ENCODE measurements around the gene RGPD6.
"Not testable (repeated sequence)": the region's sequence is repeated elsewhere in the genome, so short reads cannot be mapped to it uniquely, and the experiment has no call there.

The RGPD6 gene

DNA sequence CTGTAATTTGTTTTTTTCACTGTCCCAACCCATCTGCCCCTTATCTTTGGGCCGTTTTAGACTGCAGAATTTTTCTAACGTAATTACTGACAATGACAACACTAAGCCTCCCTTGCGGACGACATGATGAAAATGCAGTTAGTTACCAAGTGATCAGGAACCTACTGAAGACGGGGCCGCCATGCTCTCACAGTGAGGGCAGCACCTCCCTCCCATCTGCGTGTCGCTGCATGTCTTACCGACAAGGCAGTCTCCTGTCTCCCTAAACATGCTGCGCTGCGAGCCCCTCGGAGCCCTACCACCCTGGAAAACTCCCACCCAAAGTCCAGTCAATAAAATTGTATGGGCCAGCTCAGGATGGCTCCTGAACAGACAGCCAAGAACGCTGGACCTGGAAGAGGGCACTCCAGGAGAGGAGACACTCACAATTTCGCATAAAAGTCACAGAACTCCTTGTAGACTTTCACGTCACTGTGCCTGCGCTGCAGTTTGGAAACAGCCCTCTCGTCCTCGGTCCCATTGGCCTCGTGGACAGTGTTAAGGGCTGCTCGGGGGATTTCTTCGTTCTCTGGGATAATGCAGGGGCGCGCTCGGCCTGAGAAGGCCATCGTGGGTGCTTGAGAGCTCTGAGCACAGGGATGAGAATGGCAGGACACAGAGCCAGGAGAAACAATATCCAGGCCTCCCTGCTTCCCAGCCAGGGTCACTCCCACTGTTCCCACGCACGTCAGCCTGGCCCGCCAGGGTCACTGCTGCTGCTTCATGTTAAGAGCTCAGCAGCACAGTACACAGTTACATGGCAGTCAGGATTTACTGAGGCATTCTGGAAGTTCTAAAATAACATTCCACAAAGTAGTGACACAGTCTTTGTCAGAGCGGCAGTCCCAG lies 104.6 kb downstream of the RGPD6 start, which contains the start of gene LIMS4:
LIMS4 (minus strand) TSS at position 646 of the 888 bp plus-strand sequence; CDS start at position 608, 38 bp downstream.
- H3K27ac ChIP-seq; H3K4me3 ChIP-seq; DNase-seq; H3K27me3 ChIP-seq; intact Hi-C loops (cut with DNase I; ENCODE audit: low total_unique reads); H3K9me3 ChIP-seq; H3K4me1 ChIP-seq; H3K36me3 ChIP-seq: not testable (repeated sequence)

DNA sequence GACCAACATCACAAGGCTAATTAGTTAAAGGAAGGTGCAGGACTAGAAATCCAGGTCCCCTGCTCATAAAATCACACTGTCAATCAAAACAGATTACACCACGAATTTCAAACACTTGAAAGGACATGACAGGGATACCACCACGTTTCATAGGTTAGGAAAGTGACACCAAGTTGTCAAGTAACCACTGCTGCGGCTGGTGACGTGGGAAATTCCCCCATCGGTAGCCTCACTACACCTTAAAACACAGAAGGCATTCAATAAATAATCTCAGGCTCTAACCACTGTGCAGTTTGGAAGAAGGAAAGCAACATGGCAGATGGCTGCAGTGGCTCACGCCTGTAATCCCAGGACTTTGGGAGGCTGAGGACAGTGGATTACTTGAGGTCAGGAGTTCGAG lies 108.1 kb downstream of the RGPD6 start:
- H3K9me3 ChIP-seq; intact Hi-C loops (cut with DNase I; ENCODE audit: low total_unique reads); H3K4me3 ChIP-seq; H3K36me3 ChIP-seq; H3K27ac ChIP-seq; H3K27me3 ChIP-seq; H3K4me1 ChIP-seq; DNase-seq: not testable (repeated sequence)

- H3K36me3 ChIP-seq; H3K4me1 ChIP-seq; H3K27me3 ChIP-seq; intact Hi-C loops (cut with DNase I; ENCODE audit: low total_unique reads); H3K27ac ChIP-seq; DNase-seq; H3K9me3 ChIP-seq; H3K4me3 ChIP-seq: not testable (repeated sequence)
These were observed 111.7 kb downstream of the RGPD6 start for GRCh38 chr2:110465312-110465711.

Data from tibial artery (tissue), 4 donors.